Measurements from ENCODE around the gene TMEM245. TPM values are rescaled to one million over a fixed set of nuclear protein-coding genes. Genes with fewer than 3 reads are reported as not detected.

TMEM245 gene
- total and polyA plus RNA-seq, 3 experiments from 2014 or later: 24.4 to 35.2 (median 34.4) TPM

DNA sequence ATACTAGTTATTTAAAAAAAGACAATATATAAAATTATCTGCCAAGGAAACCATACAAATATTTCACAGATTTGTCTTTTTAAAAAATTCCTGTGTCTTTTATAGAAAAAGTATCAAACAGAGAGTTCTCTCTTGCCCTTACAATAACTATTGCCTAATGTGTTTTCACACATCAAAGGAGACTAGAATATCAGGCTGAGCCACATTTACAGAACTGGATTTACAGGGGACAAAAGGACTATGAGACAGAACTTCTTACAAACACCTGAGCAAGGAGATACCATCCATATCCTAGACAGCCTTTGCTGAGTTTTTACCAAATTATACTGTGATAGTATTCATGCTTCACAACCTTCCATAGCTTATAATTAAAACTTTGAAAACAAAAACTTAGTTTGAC lies 34.2 kb downstream of the TMEM245 start:
- H3K36me3 ChIP-seq (ENCODE audit: insufficient read depth, low read length): peaks cover 37% of the 10 kb centered on the region
- DNase-seq: no peak
- H3K36me3 Mint-ChIP-seq: peaks cover 6 to 80% (median 16%) of the 10 kb centered on the region in 3 donors
- H3K9me3 Mint-ChIP-seq: no peaks in the 10 kb centered on the region
- no peak overlapping the region for H3K4me3 ChIP-seq (ENCODE audit: low read length)
- ChIA-PET CTCF (no interaction called here), POLR2A (no interaction called here)
- H3K4me3 Mint-ChIP-seq: no peak overlapping the region
- H3K27ac ChIP-seq (ENCODE audit: low read depth, low read length): no peak overlapping the region
- no peaks in the 10 kb centered on the region for H3K9me3 ChIP-seq (ENCODE audit: low read length)
- H3K4me1 Mint-ChIP-seq: peaks cover 7 to 17% (median 8%) of the 10 kb centered on the region in 3 donors
- H3K27me3 ChIP-seq (ENCODE audit: insufficient read depth, low read length, poor library complexity, severe bottlenecking): no peaks in the 10 kb centered on the region
- H3K27me3 Mint-ChIP-seq: no peaks in the 10 kb centered on the region
- H3K4me1 ChIP-seq (ENCODE audit: insufficient read depth, low read length): no peaks in the 10 kb centered on the region
- no peak overlapping the region for H3K27ac Mint-ChIP-seq

DNA sequence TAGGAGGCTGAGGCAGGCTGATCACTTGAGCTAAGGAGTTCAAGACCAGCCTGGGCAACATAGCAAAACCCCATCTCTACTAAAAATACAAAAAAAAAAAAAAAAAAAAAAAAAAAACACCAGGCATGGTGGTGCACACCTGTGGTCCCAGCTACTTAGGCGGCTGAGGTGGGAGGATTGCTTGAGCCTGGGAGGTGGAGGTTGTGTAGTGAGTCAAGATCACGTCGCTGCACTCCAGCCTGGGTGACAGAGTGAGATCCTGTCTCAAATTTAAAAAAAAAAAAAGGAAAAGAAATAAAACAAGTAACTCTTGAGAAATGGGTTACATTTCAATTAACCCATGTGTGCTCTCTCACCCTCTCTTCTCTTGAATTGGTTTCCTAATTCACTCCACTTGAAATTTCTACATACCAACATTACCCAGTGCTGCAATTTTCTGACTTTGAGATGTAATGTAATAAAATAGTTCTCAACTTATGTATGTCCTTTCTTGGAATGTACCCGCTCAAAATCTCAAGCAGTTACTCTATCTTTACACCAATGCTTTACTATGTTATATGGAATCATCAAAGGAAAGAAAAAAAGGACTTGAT lies 35.8 kb downstream of the TMEM245 start:
- ChIA-PET CTCF (no interaction called here), POLR2A (no interaction called here)
- no peaks in the 10 kb centered on the region for H3K4me1 ChIP-seq (ENCODE audit: insufficient read depth, low read length)
- Mint-ChIP-seq H3K36me3 (peaks cover 6 to 82% (median 23%) of the 10 kb centered on the region in 3 donors), H3K27ac (peak overlapping the region in 1 of 8 donors; percentile 86), H3K4me3 (no peak overlapping the region), H3K4me1 (peaks cover 7 to 17% (median 9%) of the 10 kb centered on the region in 3 donors), H3K9me3 (no peaks in the 10 kb centered on the region), H3K27me3 (no peaks in the 10 kb centered on the region)
- peaks cover 39% of the 10 kb centered on the region for H3K36me3 ChIP-seq (ENCODE audit: insufficient read depth, low read length)
- no peak overlapping the region for H3K4me3 ChIP-seq (ENCODE audit: low read length)
- H3K27me3 ChIP-seq (ENCODE audit: insufficient read depth, low read length, poor library complexity, severe bottlenecking): no peaks in the 10 kb centered on the region
- no peak for DNase-seq
- H3K9me3 ChIP-seq (ENCODE audit: low read length): no peaks in the 10 kb centered on the region
- H3K27ac ChIP-seq (ENCODE audit: low read depth, low read length): no peak overlapping the region

DNA sequence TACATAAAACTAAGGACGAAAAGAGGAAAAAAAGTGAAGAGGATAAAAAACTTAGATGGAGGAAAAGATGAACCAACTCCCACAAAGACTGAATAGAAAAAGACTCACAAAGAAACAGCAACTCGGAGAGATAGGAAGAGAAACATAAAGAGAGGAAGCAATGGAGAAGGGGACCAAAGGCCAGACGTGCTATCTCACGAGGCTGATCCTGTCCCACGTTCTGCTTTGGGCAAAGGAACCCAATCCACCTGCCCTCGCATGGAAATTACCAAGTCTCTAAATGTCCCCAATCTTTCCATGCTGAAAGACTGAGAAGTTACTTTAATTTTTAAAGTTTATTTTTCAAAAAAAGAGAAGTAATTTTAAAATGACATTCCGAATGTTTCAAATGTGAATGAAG lies 36.6 kb downstream of the TMEM245 start:
- peaks cover 42% of the 10 kb centered on the region for H3K36me3 ChIP-seq (ENCODE audit: insufficient read depth, low read length)
- no peak overlapping the region for H3K4me3 Mint-ChIP-seq
- no peaks in the 10 kb centered on the region for H3K4me1 ChIP-seq (ENCODE audit: insufficient read depth, low read length)
- no peak overlapping the region for H3K27ac ChIP-seq (ENCODE audit: low read depth, low read length)
- CTCF ChIA-PET: no interaction called here
- H3K27me3 ChIP-seq (ENCODE audit: insufficient read depth, low read length, poor library complexity, severe bottlenecking): no peaks in the 10 kb centered on the region
- POLR2A ChIA-PET: no interaction called here
- H3K4me1 Mint-ChIP-seq: peaks cover 7 to 15% (median 7%) of the 10 kb centered on the region in 3 donors
- H3K27me3 Mint-ChIP-seq: no peaks in the 10 kb centered on the region
- DNase-seq: no peak
- H3K27ac Mint-ChIP-seq: peak overlapping the region in 3 of 8 donors; percentile 5 to 71 (median 33)
- H3K9me3 ChIP-seq (ENCODE audit: low read length): no peaks in the 10 kb centered on the region
- H3K9me3 Mint-ChIP-seq: no peaks in the 10 kb centered on the region
- peaks cover 13 to 82% (median 25%) of the 10 kb centered on the region in 3 donors for H3K36me3 Mint-ChIP-seq
- H3K4me3 ChIP-seq (ENCODE audit: low read length): no peak overlapping the region

DNA sequence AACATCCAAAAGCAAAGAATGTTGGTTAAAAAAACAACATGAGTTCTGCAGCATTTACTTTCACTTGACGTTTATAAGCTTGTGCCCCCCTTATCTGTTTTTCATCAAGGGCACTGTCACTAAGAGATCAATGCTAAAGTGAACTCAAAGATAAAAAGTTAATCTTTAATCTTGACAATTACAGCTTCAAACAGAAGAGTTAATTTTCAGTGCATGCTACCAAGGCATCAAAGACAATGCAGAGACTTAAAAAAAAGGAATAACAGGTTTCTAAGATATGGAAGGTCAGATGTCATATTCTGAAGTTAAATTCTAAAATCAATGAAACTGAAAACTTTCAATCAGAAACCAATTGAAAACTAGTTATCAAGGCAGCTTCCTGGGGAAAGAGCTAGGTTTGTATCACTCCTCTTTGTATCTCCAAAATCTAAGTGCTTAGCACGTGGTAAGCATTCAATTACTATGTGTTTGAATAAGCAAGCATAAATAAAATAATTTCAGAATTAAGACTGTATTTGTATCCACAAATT lies 37.6 kb downstream of the TMEM245 start:
- no peak overlapping the region for H3K4me3 ChIP-seq (ENCODE audit: low read length)
- no peaks in the 10 kb centered on the region for H3K27me3 ChIP-seq (ENCODE audit: insufficient read depth, low read length, poor library complexity, severe bottlenecking)
- Mint-ChIP-seq H3K36me3 (peaks cover 18 to 82% (median 24%) of the 10 kb centered on the region in 3 donors), H3K9me3 (no peaks in the 10 kb centered on the region), H3K27ac (peak overlapping the region in 1 of 8 donors; percentile 9), H3K4me1 (peaks cover 7 to 15% (median 7%) of the 10 kb centered on the region in 3 donors), H3K4me3 (no peak overlapping the region), H3K27me3 (no peaks in the 10 kb centered on the region)
- H3K27ac ChIP-seq (ENCODE audit: low read depth, low read length): no peak overlapping the region
- ChIA-PET CTCF (no interaction called here), POLR2A (no interaction called here)
- H3K9me3 ChIP-seq (ENCODE audit: low read length): no peaks in the 10 kb centered on the region
- no peaks in the 10 kb centered on the region for H3K4me1 ChIP-seq (ENCODE audit: insufficient read depth, low read length)
- DNase-seq: no peak
- H3K36me3 ChIP-seq (ENCODE audit: insufficient read depth, low read length): peaks cover 35% of the 10 kb centered on the region

DNA sequence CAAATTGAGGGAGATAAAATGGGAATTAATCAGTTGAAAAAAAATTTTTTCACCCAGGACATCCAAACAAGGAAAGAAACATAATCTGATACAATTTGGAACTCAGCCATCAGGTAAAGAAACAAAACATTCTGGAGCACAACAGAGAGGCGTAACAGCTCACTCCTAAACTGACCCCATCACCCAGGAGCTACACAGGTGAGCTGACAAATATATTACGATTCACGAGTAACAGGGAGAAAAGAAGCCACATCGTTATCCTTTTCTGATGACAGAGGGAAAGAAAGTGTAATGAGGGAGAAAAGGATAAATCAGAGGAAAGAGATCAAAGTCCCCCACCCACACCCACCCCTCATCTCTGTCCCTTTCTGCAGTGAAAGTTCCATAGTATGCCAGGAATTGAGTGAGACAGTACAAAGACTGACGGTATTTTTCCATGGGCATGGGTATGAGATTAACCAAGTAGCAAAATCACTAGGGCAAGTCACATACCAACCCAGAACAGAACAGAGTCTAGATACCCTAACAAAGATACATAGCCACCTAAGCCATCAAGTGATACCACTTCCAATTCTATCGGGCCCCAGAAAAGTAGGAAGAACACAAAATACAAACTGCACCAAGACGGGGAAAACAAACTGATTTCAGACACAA lies 45.4 kb downstream of the TMEM245 start:
- peaks cover 16% of the 10 kb centered on the region for H3K36me3 ChIP-seq (ENCODE audit: insufficient read depth, low read length)

DNA sequence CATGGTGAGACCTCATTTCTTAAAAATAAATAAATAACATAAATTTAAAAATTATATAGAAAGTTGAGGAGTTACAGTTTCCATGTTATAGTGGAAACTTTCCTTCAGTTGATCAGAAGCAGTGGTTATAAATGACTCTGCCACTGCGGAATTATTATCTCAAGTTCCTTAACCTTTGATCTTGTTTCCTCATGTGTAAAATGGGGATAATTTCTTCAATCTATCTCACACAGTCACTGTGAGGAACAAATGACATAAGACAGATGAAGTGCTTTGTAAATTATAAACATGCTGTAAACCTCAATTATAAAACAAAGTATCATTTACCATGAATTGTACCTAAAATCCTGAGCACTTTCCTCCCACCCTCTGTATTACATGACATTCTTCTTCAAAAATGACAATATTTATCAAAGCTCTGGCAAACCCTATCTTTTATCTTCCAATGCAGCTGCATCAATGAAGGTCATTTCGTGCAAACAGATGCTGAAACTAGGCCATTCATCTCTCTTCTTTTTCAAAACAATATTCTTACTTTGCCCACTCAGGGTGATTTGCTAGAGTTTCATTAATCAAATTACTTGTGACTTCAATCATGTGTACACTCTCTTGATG lies 46.8 kb downstream of the TMEM245 start:
- Histone ChIP-seq H3K9me3 (ENCODE audit: low read length) (no peaks in the 10 kb centered on the region), H3K27me3 (ENCODE audit: insufficient read depth, low read length, poor library complexity, severe bottlenecking) (no peaks in the 10 kb centered on the region), H3K4me3 (ENCODE audit: low read length) (no peak overlapping the region), H3K27ac (ENCODE audit: low read depth, low read length) (no peak overlapping the region), H3K4me1 (ENCODE audit: insufficient read depth, low read length) (no peaks in the 10 kb centered on the region), H3K36me3 (ENCODE audit: insufficient read depth, low read length) (peaks cover 4% of the 10 kb centered on the region)
- ChIA-PET POLR2A (no interaction called here), CTCF (no interaction called here)
- Mint-ChIP-seq H3K27me3 (no peaks in the 10 kb centered on the region), H3K9me3 (no peaks in the 10 kb centered on the region), H3K4me3 (no peak overlapping the region), H3K4me1 (no peaks in the 10 kb centered on the region), H3K27ac (peak overlapping the region in 2 of 8 donors; percentile 0 to 19), H3K36me3 (peaks cover 3 to 56% (median 17%) of the 10 kb centered on the region in 3 donors)
- DNase-seq: no peak

More for the DNA sequence above, 45.4 kb downstream of the TMEM245 start:
- Histone ChIP-seq H3K4me3 (ENCODE audit: low read length) (no peak overlapping the region), H3K9me3 (ENCODE audit: low read length) (no peaks in the 10 kb centered on the region), H3K4me1 (ENCODE audit: insufficient read depth, low read length) (no peaks in the 10 kb centered on the region), H3K27me3 (ENCODE audit: insufficient read depth, low read length, poor library complexity, severe bottlenecking) (no peaks in the 10 kb centered on the region), H3K27ac (ENCODE audit: low read depth, low read length) (no peak overlapping the region)
- Mint-ChIP-seq H3K27me3 (no peaks in the 10 kb centered on the region), H3K27ac (peak overlapping the region in 3 of 8 donors; percentile 0 to 81 (median 20)), H3K4me1 (no peaks in the 10 kb centered on the region), H3K4me3 (no peak overlapping the region), H3K36me3 (peaks cover 11 to 68% (median 21%) of the 10 kb centered on the region in 3 donors), H3K9me3 (no peaks in the 10 kb centered on the region)
- DNase-seq: no peak
- CTCF ChIA-PET: interaction anchor here (2.1 kb wide), 1 partner anchor 14 kb away, joined by 7 read pairs; no protein-coding TSS in a partner anchor
- POLR2A ChIA-PET: no interaction called here

DNA sequence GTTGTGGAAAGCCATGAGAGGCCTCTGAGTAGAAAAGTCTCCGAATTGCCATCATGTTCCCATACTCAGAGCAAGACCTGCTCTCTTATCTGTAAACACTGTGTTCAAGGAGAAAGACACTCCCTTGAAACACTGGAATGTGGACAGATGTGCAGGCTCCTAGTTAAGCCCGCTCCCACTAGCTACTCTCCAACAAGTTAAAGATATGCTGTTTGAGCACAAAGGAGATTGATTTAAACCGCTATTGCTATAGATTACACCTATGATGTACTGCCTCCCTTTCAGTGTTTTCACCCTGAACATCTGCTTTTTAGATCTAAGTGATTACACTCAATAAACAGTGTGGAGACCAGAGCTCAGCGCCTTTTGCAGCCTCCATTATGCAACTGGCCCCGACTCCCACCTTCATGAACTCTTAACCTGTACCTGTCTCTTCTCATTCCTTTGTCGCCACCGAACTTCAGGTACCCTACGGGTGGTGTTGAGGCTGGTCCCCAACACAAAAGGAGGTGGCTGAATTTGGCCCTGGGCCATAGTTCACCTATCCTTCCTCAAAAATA lies 47.5 kb downstream of the TMEM245 start:
- CTCF ChIA-PET: no interaction called here
- Histone ChIP-seq H3K4me1 (ENCODE audit: insufficient read depth, low read length) (no peaks in the 10 kb centered on the region), H3K27me3 (ENCODE audit: insufficient read depth, low read length, poor library complexity, severe bottlenecking) (no peaks in the 10 kb centered on the region), H3K4me3 (ENCODE audit: low read length) (no peak overlapping the region), H3K36me3 (ENCODE audit: insufficient read depth, low read length) (peaks cover 8% of the 10 kb centered on the region), H3K27ac (ENCODE audit: low read depth, low read length) (no peak overlapping the region), H3K9me3 (ENCODE audit: low read length) (no peaks in the 10 kb centered on the region)
- POLR2A ChIA-PET: no interaction called here
- Mint-ChIP-seq H3K4me3 (no peak overlapping the region), H3K4me1 (no peaks in the 10 kb centered on the region), H3K36me3 (peaks cover 6 to 56% (median 20%) of the 10 kb centered on the region in 3 donors), H3K9me3 (no peaks in the 10 kb centered on the region), H3K27ac (peak overlapping the region in 3 of 8 donors; percentile 17 to 73 (median 56)), H3K27me3 (no peaks in the 10 kb centered on the region)
- no peak for DNase-seq

DNA sequence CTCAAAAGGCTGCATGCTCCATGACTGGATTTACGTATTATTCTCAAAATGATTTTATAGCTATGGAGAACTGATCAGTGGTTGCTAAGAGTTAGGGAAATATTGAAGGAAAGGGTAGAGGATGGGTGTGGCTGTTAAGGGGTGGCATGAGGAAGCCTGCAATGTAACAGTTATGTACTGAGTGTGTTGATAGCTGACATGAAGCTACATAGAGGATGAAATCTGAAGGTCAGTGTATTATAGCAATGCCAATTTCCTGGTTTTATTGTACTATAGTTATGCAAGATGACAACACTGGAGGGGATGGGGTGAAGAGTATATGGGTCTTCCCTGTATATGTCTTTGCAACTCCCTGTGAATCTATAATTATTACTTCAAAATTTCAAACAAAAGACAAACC lies 51.0 kb downstream of the TMEM245 start:
- H3K36me3 ChIP-seq (ENCODE audit: insufficient read depth, low read length): peaks cover 13% of the 10 kb centered on the region
- H3K9me3 Mint-ChIP-seq: no peaks in the 10 kb centered on the region
- no peak overlapping the region for H3K4me3 Mint-ChIP-seq

More for the DNA sequence above, 51.0 kb downstream of the TMEM245 start:
- DNase-seq: no peak
- no peak overlapping the region for H3K27ac ChIP-seq (ENCODE audit: low read depth, low read length)
- Mint-ChIP-seq H3K4me1 (no peaks in the 10 kb centered on the region), H3K36me3 (peaks cover 6 to 54% (median 22%) of the 10 kb centered on the region in 3 donors), H3K27ac (no peak overlapping the region), H3K27me3 (no peaks in the 10 kb centered on the region)
- CTCF ChIA-PET: no interaction called here
- H3K4me3 ChIP-seq (ENCODE audit: low read length): no peak overlapping the region
- H3K27me3 ChIP-seq (ENCODE audit: insufficient read depth, low read length, poor library complexity, severe bottlenecking): no peaks in the 10 kb centered on the region
- no peaks in the 10 kb centered on the region for H3K4me1 ChIP-seq (ENCODE audit: insufficient read depth, low read length)
- no peaks in the 10 kb centered on the region for H3K9me3 ChIP-seq (ENCODE audit: low read length)
- POLR2A ChIA-PET: no interaction called here
